ENCODE results near the gene TM4SF20. TPM values are rescaled to one million over a fixed set of nuclear protein-coding genes. Genes with fewer than 3 reads are reported as not detected.

The TM4SF20 gene
- total RNA-seq, 2 experiments from 2014 or later, result not detected

- Histone ChIP-seq H4K20me1 (ENCODE audit: insufficient read depth, low read length) (no peaks in the 10 kb centered on the region), H2AFZ (ENCODE audit: low read length) (no peak overlapping the region), H3K36me3 (ENCODE audit: insufficient read depth, low read length) (no peaks in the 10 kb centered on the region), H3K79me2 (ENCODE audit: insufficient read depth, low read depth, low read length) (no peaks in the 10 kb centered on the region), H3K4me2 (ENCODE audit: low read length) (no peak overlapping the region), H3K4me3 (ENCODE audit: low read depth, low read length, poor library complexity, severe bottlenecking) (no peak overlapping the region), H3K9me3 (ENCODE audit: low read length) (no peaks in the 10 kb centered on the region), H3K4me1 (ENCODE audit: insufficient read depth, low read length, poor library complexity, severe bottlenecking) (no peaks in the 10 kb centered on the region), H3K9me2 (ENCODE audit: insufficient read depth, low read length) (no peaks in the 10 kb centered on the region), H3K27ac (ENCODE audit: low read depth, low read length, poor library complexity, severe bottlenecking) (no peak overlapping the region)
- intact Hi-C loops (cut with micrococcal nuclease; ENCODE audit: unreplicated experiment), result loop anchor here (10.0 kb wide), 1 partner anchor 360 kb away; no protein-coding TSS in a partner anchor
- ChIA-PET POLR2A (interaction anchor here (0.6 kb wide), 1 partner anchor 55 kb away, joined by 6 read pairs; no protein-coding TSS in a partner anchor), CTCF (ENCODE audit: unreplicated experiment) (no interaction called here)
- TF ChIP-seq CTCF (conservative IDR thresholded peaks at IDR 0.05; ENCODE audit: low read length), result no peak
- TF ChIP-seq EZH2phosphoT487 (IDR thresholded peaks at IDR 0.05; ENCODE audit: borderline replicate concordance, low read depth, low read length), result no peak
- BruUV-seq (replicated peaks), result no TSS peak
- peak; percentile 6 for DNase-seq (ENCODE audit: low spot score)
Measured at GRCh38 chr2:227404585-227405271, 25.6 kb upstream of the TM4SF20 start.

GRCh38 chr2:227402959-227403358 is 23.9 kb upstream of the TM4SF20 start:
- H3K9me2 ChIP-seq (ENCODE audit: insufficient read depth, low read length), result no peaks in the 10 kb centered on the region
- no peak overlapping the region for H3K4me2 ChIP-seq (ENCODE audit: low read length)
- no peaks in the 10 kb centered on the region for H4K20me1 ChIP-seq (ENCODE audit: insufficient read depth, low read length)
- no TSS peak for BruUV-seq (replicated peaks)
- POLR2A ChIA-PET, result interaction anchor here (0.7 kb wide), 1 partner anchor 149 kb away, joined by 3 read pairs; no protein-coding TSS in a partner anchor
- H3K79me2 ChIP-seq (ENCODE audit: insufficient read depth, low read depth, low read length), result no peaks in the 10 kb centered on the region
- H3K4me1 ChIP-seq (ENCODE audit: insufficient read depth, low read length, poor library complexity, severe bottlenecking), result no peaks in the 10 kb centered on the region
- H3K9me3 ChIP-seq (ENCODE audit: low read length), result no peaks in the 10 kb centered on the region
- intact Hi-C loops (cut with micrococcal nuclease; ENCODE audit: unreplicated experiment), result loop anchor here (10.0 kb wide), 1 partner anchor 362 kb away; no protein-coding TSS in a partner anchor
- H3K36me3 ChIP-seq (ENCODE audit: insufficient read depth, low read length), result no peaks in the 10 kb centered on the region
- TF ChIP-seq EZH2phosphoT487 (IDR thresholded peaks at IDR 0.05; ENCODE audit: borderline replicate concordance, low read depth, low read length) (no peak), CTCF (conservative IDR thresholded peaks at IDR 0.05; ENCODE audit: low read length) (no peak)
- no peak overlapping the region for H2AFZ ChIP-seq (ENCODE audit: low read length)
- no peak for DNase-seq (ENCODE audit: low spot score)
- no peak overlapping the region for H3K27ac ChIP-seq (ENCODE audit: low read depth, low read length, poor library complexity, severe bottlenecking)
- no peak overlapping the region for H3K4me3 ChIP-seq (ENCODE audit: low read depth, low read length, poor library complexity, severe bottlenecking)
- CTCF ChIA-PET (ENCODE audit: unreplicated experiment), result no interaction called here

DNA sequence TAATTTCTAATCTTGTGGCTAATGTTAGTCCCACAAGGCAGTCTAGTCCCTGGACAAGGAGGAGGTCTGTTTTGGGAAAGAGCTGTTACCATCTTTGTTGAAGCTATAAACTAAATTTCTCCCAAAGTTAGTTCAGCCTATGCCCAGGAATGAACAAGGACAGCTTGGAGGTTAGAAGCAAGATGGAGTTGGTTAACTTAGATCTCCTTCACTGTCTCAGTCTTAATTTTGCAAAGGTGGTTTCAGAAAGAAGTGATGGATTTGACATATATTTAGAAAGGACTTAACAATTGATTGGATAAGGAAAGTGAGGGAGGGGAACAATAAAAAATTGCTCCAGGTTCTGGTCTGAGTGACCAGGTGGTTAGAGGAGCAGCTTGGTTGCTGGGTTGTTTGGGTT is 23.2 kb upstream of the TM4SF20 start:
- Histone ChIP-seq H3K36me3 (ENCODE audit: insufficient read depth, low read length) (no peaks in the 10 kb centered on the region), H3K27ac (ENCODE audit: low read depth, low read length, poor library complexity, severe bottlenecking) (no peak overlapping the region), H2AFZ (ENCODE audit: low read length) (no peak overlapping the region), H3K4me1 (ENCODE audit: insufficient read depth, low read length, poor library complexity, severe bottlenecking) (no peaks in the 10 kb centered on the region), H3K9me3 (ENCODE audit: low read length) (no peaks in the 10 kb centered on the region), H3K79me2 (ENCODE audit: insufficient read depth, low read depth, low read length) (no peaks in the 10 kb centered on the region), H3K4me3 (ENCODE audit: low read depth, low read length, poor library complexity, severe bottlenecking) (no peak overlapping the region), H3K9me2 (ENCODE audit: insufficient read depth, low read length) (no peaks in the 10 kb centered on the region), H3K4me2 (ENCODE audit: low read length) (no peak overlapping the region), H4K20me1 (ENCODE audit: insufficient read depth, low read length) (no peaks in the 10 kb centered on the region)
- intact Hi-C loops (cut with micrococcal nuclease; ENCODE audit: unreplicated experiment), result loop anchor here (10.0 kb wide), 1 partner anchor 362 kb away; no protein-coding TSS in a partner anchor
- no peak for DNase-seq (ENCODE audit: low spot score)
- ChIA-PET POLR2A (interaction anchor here (0.7 kb wide), 1 partner anchor 148 kb away, joined by 3 read pairs; no protein-coding TSS in a partner anchor), CTCF (ENCODE audit: unreplicated experiment) (no interaction called here)
- BruUV-seq (replicated peaks), result no TSS peak
- TF ChIP-seq EZH2phosphoT487 (IDR thresholded peaks at IDR 0.05; ENCODE audit: borderline replicate concordance, low read depth, low read length) (no peak), CTCF (conservative IDR thresholded peaks at IDR 0.05; ENCODE audit: low read length) (no peak)

All from OCI-LY7 (cell line).